ENCODE measurements around the gene CERCAM. TPM values are rescaled to one million over a fixed set of nuclear protein-coding genes. Genes with fewer than 3 reads are reported as not detected.
"Not testable (repeated sequence)": the region's sequence is repeated elsewhere in the genome, so short reads cannot be mapped to it uniquely, and the experiment has no call there.

CERCAM gene
- total and polyA plus RNA-seq, 2 donors from 2014 or later, result 19.7 to 25.5 TPM

GRCh38 chr9:128419061-128419925 is 1.4 kb upstream of the CERCAM start:
- DNase-seq, result peak in 1 of 5 donors; percentile 47
- FAIRE-seq, result no peak
- intact Hi-C loops (cut with DNase I), result no loop called here
- no peak for TF ChIP-seq CTCF (IDR thresholded peaks at IDR 0.05; ENCODE audit: borderline replicate concordance, extremely low read depth, insufficient read depth)
- H3K27ac ChIP-seq (ENCODE audit: low read depth in 2 of 2, low read length in 2 of 2), result no peak overlapping the region
- H3K4me3 ChIP-seq (ENCODE audit: low read length in 3 of 3), result no peak overlapping the region
- H3K36me3 ChIP-seq (ENCODE audit: control insufficient read depth in 2 of 3, insufficient read depth in 3 of 3, low read length in 3 of 3), result no peaks in the 10 kb centered on the region
- no peak overlapping the region for H3K9ac ChIP-seq (ENCODE audit: low read length in 3 of 3)
- peaks cover 2% of the 10 kb centered on the region for H3K27me3 ChIP-seq (ENCODE audit: control insufficient read depth, insufficient read depth, low read length)
- H3K4me1 ChIP-seq (ENCODE audit: control insufficient read depth in 2 of 3, insufficient read depth in 2 of 3, low read depth in 1 of 3, low read length in 3 of 3), result peaks cover 0 to 12% (median 0%) of the 10 kb centered on the region in 3 donors
- no peaks in the 10 kb centered on the region for H3K9me3 ChIP-seq (ENCODE audit: control insufficient read depth in 2 of 3, insufficient read depth in 1 of 3, low read length in 3 of 3)

GRCh38 chr9:128420060-128420650 is 502 bp upstream of the CERCAM start:
- H3K27ac ChIP-seq (ENCODE audit: low read depth in 2 of 2, low read length in 2 of 2), result peak overlapping the region in 1 of 2 donors; percentile 51
- peak; percentile 59 for TF ChIP-seq CTCF (IDR thresholded peaks at IDR 0.05; ENCODE audit: borderline replicate concordance, extremely low read depth, insufficient read depth)
- H3K9ac ChIP-seq (ENCODE audit: low read length in 3 of 3), result peak overlapping the region in 2 of 3 donors; percentile 12 to 22
- intact Hi-C loops (cut with DNase I), result no loop called here
- no peaks in the 10 kb centered on the region for H3K9me3 ChIP-seq (ENCODE audit: control insufficient read depth in 2 of 3, insufficient read depth in 1 of 3, low read length in 3 of 3)
- FAIRE-seq (no peak), DNase-seq (peak; percentile 77 to 92 (median 89))
- no peaks in the 10 kb centered on the region for H3K36me3 ChIP-seq (ENCODE audit: control insufficient read depth in 2 of 3, insufficient read depth in 3 of 3, low read length in 3 of 3)
- H3K27me3 ChIP-seq (ENCODE audit: control insufficient read depth, insufficient read depth, low read length), result peaks cover 2% of the 10 kb centered on the region
- peak overlapping the region in 2 of 3 donors; percentile 26 to 70 for H3K4me3 ChIP-seq (ENCODE audit: low read length in 3 of 3)
- H3K4me1 ChIP-seq (ENCODE audit: control insufficient read depth in 2 of 3, insufficient read depth in 2 of 3, low read depth in 1 of 3, low read length in 3 of 3), result peaks cover 0 to 12% (median 0%) of the 10 kb centered on the region in 3 donors

GRCh38 chr9:128421482-128421996 is 882 bp downstream of the CERCAM start:
- peaks cover 0 to 12% (median 0%) of the 10 kb centered on the region in 3 donors for H3K4me1 ChIP-seq (ENCODE audit: control insufficient read depth in 2 of 3, insufficient read depth in 2 of 3, low read depth in 1 of 3, low read length in 3 of 3)
- H3K36me3 ChIP-seq (ENCODE audit: control insufficient read depth in 2 of 3, insufficient read depth in 3 of 3, low read length in 3 of 3), result no peaks in the 10 kb centered on the region
- no peak for TF ChIP-seq CTCF (IDR thresholded peaks at IDR 0.05; ENCODE audit: borderline replicate concordance, extremely low read depth, insufficient read depth)
- H3K9me3 ChIP-seq (ENCODE audit: control insufficient read depth in 2 of 3, insufficient read depth in 1 of 3, low read length in 3 of 3), result no peaks in the 10 kb centered on the region
- peaks cover 2% of the 10 kb centered on the region for H3K27me3 ChIP-seq (ENCODE audit: control insufficient read depth, insufficient read depth, low read length)
- intact Hi-C loops (cut with DNase I), result no loop called here
- peak overlapping the region in 2 of 3 donors; percentile 46 to 70 for H3K4me3 ChIP-seq (ENCODE audit: low read length in 3 of 3)
- H3K9ac ChIP-seq (ENCODE audit: low read length in 3 of 3), result peak overlapping the region in 1 of 3 donors; percentile 46
- DNase-seq, result peak in 1 of 5 donors; percentile 70
- H3K27ac ChIP-seq (ENCODE audit: low read depth in 2 of 2, low read length in 2 of 2), result no peak overlapping the region
- no peak for FAIRE-seq

GRCh38 chr9:128422022-128422782 is 1.5 kb downstream of the CERCAM start:
- H3K4me3 ChIP-seq (ENCODE audit: low read length in 3 of 3); H3K9ac ChIP-seq (ENCODE audit: low read length in 3 of 3); FAIRE-seq; intact Hi-C loops (cut with DNase I); H3K36me3 ChIP-seq (ENCODE audit: control insufficient read depth in 2 of 3, insufficient read depth in 3 of 3, low read length in 3 of 3); H3K9me3 ChIP-seq (ENCODE audit: control insufficient read depth in 2 of 3, insufficient read depth in 1 of 3, low read length in 3 of 3); H3K27ac ChIP-seq (ENCODE audit: low read depth in 2 of 2, low read length in 2 of 2); DNase-seq; H3K27me3 ChIP-seq (ENCODE audit: control insufficient read depth, insufficient read depth, low read length): not testable (repeated sequence)
- H3K4me1 ChIP-seq (ENCODE audit: control insufficient read depth in 2 of 3, insufficient read depth in 2 of 3, low read depth in 1 of 3, low read length in 3 of 3), result peaks cover 0 to 12% (median 0%) of the 10 kb centered on the region in 3 donors

Measured in kidney (tissue), 14 donors.